DND-41 (cell line): ENCODE data around the gene NELL2.

Experiments used
- ATAC-seq: fragments of 200-7000 bp; cut with Tn5 transposase; 3 replicates; pipeline ENCODE4 v1.9.1; 2021; ENCODE audit warnings: low read depth; ENCODE audit not compliant: insufficient read depth
- DNase-seq: peaks from one replicate; pipeline ENCODE4 v3.0.0-alpha.2; 2020
- H2AFZ ChIP-seq: 2 replicates; pipeline ENCODE4 v1.6.0; 2012; ENCODE audit warnings: low read depth, low read length
- H3K27ac ChIP-seq: 2 replicates; pipeline ENCODE4 v1.5.1; 2012; ENCODE audit warnings: low read length, inconsistent platforms
- H3K27me3 ChIP-seq: fragments of 200-600 bp; sonication (generic); 2 replicates; pipeline ENCODE4 v1.6.0; 2012; ENCODE audit warnings: low read length, mild to moderate bottlenecking, inconsistent platforms; ENCODE audit not compliant: insufficient read depth, poor library complexity
- H3K36me3 ChIP-seq: 2 replicates; pipeline ENCODE4 v1.5.1; 2012; ENCODE audit warnings: low read length, inconsistent platforms; ENCODE audit not compliant: insufficient read depth
- H3K4me1 ChIP-seq: 2 replicates; pipeline ENCODE4 v1.5.1; 2012; ENCODE audit warnings: mild to moderate bottlenecking, low read length; ENCODE audit not compliant: insufficient read depth
- H3K4me2 ChIP-seq: 2 replicates; pipeline ENCODE4 v1.6.0; 2012; ENCODE audit warnings: mild to moderate bottlenecking, moderate library complexity, low read length, inconsistent platforms; ENCODE audit not compliant: insufficient read depth
- H3K4me3 ChIP-seq, 2 experiments: fragments of 200-600 bp in 1 of 2; shearing (Covaris generic) in 1 of 2; 2 replicates each; pipeline ENCODE4 v1.5.1; 2012 to 2016; ENCODE audit warnings: inconsistent platforms in 2 of 2, low read length in 2 of 2, mild to moderate bottlenecking in 2 of 2, low read depth in 1 of 2, moderate library complexity in 1 of 2
- H3K79me2 ChIP-seq: 2 replicates; pipeline ENCODE4 v1.6.0; 2012; ENCODE audit warnings: low read length, inconsistent platforms; ENCODE audit not compliant: insufficient read depth
- H3K9ac ChIP-seq: 2 replicates; pipeline ENCODE4 v1.6.0; 2012; ENCODE audit warnings: low read depth, mild to moderate bottlenecking, inconsistent platforms, low read length, moderate library complexity
- H3K9me3 ChIP-seq: 2 replicates; pipeline ENCODE4 v1.5.1; 2012; ENCODE audit warnings: low read length, moderate library complexity, mild to moderate bottlenecking, inconsistent platforms; ENCODE audit not compliant: insufficient read depth, severe bottlenecking
- H4K20me1 ChIP-seq: 2 replicates; pipeline ENCODE4 v1.6.0; 2012; ENCODE audit warnings: low read length; ENCODE audit not compliant: insufficient read depth
- CTCF ChIP-seq: IDR thresholded peaks from 2 replicates; pipeline ENCODE4 v1.5.1; 2012; ENCODE audit warnings: borderline replicate concordance, low read length, moderate library complexity, mild to moderate bottlenecking; ENCODE audit not compliant: poor library complexity, severe bottlenecking; ENCODE audit errors: extremely low read depth
- EZH2 ChIP-seq: IDR thresholded peaks from 3 replicates; pipeline ENCODE4 v1.6.1; 2012; ENCODE audit warnings: borderline replicate concordance, low read depth, mild to moderate bottlenecking, moderate library complexity, low read length, inconsistent platforms; ENCODE audit not compliant: severe bottlenecking

NELL2 gene

GRCh38 chr12:44618946-44619345, 257.2 kb downstream of the NELL2 start:
- H3K9ac ChIP-seq, result no peak overlapping the region
- H3K36me3 ChIP-seq, result no peaks in the 10 kb centered on the region
- H3K9me3 ChIP-seq, result no peaks in the 10 kb centered on the region
- no peak overlapping the region for H3K4me2 ChIP-seq
- H2AFZ ChIP-seq, result no peak overlapping the region
- no peak for DNase-seq
- ATAC-seq, result no peak
- no peak overlapping the region for H3K27ac ChIP-seq
- no peaks in the 10 kb centered on the region for H3K4me1 ChIP-seq
- H3K79me2 ChIP-seq, result no peaks in the 10 kb centered on the region
- TF ChIP-seq CTCF (no peak), EZH2 (no peak)
- no peak overlapping the region for H3K4me3 ChIP-seq
- peaks cover 11% of the 10 kb centered on the region for H3K27me3 ChIP-seq
- no peaks in the 10 kb centered on the region for H4K20me1 ChIP-seq

- Histone ChIP-seq H3K4me1 (no peaks in the 10 kb centered on the region), H4K20me1 (no peaks in the 10 kb centered on the region), H3K9ac (no peak overlapping the region), H2AFZ (no peak overlapping the region), H3K36me3 (no peaks in the 10 kb centered on the region), H3K9me3 (no peaks in the 10 kb centered on the region), H3K27me3 (peaks cover 11% of the 10 kb centered on the region), H3K79me2 (no peaks in the 10 kb centered on the region), H3K27ac (no peak overlapping the region), H3K4me3 (no peak overlapping the region), H3K4me2 (no peak overlapping the region)
- ATAC-seq (no peak), DNase-seq (no peak)
- no peak for TF ChIP-seq EZH2
- no peak for TF ChIP-seq CTCF
Observed at GRCh38 chr12:44616402-44616801, 259.7 kb downstream of the NELL2 start.

GRCh38 chr12:44611538-44611937, 264.6 kb downstream of the NELL2 start:
- Histone ChIP-seq H2AFZ (no peak overlapping the region), H3K27ac (no peak overlapping the region), H3K9me3 (no peaks in the 10 kb centered on the region), H3K36me3 (no peaks in the 10 kb centered on the region), H3K4me1 (no peaks in the 10 kb centered on the region), H4K20me1 (no peaks in the 10 kb centered on the region), H3K4me2 (no peak overlapping the region), H3K9ac (no peak overlapping the region), H3K27me3 (no peaks in the 10 kb centered on the region), H3K79me2 (no peaks in the 10 kb centered on the region), H3K4me3 (no peak overlapping the region)
- TF ChIP-seq EZH2, result no peak
- TF ChIP-seq CTCF, result no peak
- DNase-seq (no peak), ATAC-seq (no peak)

GRCh38 chr12:44603701-44604100, 272.4 kb downstream of the NELL2 start:
- Histone ChIP-seq H3K27ac (no peak overlapping the region), H3K4me2 (no peak overlapping the region), H3K9ac (no peak overlapping the region), H3K4me3 (no peak overlapping the region), H3K36me3 (no peaks in the 10 kb centered on the region), H3K27me3 (no peaks in the 10 kb centered on the region), H4K20me1 (no peaks in the 10 kb centered on the region), H3K9me3 (no peaks in the 10 kb centered on the region), H3K79me2 (no peaks in the 10 kb centered on the region), H2AFZ (no peak overlapping the region), H3K4me1 (no peaks in the 10 kb centered on the region)
- no peak for DNase-seq
- TF ChIP-seq CTCF, result no peak
- no peak for TF ChIP-seq EZH2
- ATAC-seq, result no peak
